Glomerular visceral epithelial cell (primary cell): ENCODE measurements around the gene MDFIC.

Source experiments
- DNase-seq: peaks from one replicate; pipeline ENCODE4 v3.0.0-alpha.2; 2016; ENCODE audit errors: extremely low spot score

The MDFIC gene

GRCh38 chr7:115040057-115040456 is 118.2 kb downstream of the MDFIC start:
- no peak for DNase-seq

DNA sequence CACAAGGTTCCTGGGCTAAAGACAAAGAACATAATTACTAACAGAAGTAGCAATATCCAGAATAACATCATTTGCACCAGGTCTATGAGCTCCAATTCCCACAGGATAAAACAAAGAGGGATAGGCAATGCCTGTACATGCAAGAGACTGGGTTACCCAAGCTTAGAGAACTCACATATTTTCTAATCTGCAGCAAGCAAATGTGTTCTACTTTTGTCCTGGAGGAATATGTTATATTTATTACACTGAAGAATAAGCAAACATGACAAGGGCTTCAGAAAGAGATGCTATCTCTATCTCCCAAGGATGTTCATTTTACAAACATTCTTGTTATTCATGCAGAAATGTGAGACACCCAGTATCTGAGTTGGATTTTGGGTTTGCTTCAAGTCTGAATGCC is 118.6 kb downstream of the MDFIC start:
- no peak for DNase-seq

DNA sequence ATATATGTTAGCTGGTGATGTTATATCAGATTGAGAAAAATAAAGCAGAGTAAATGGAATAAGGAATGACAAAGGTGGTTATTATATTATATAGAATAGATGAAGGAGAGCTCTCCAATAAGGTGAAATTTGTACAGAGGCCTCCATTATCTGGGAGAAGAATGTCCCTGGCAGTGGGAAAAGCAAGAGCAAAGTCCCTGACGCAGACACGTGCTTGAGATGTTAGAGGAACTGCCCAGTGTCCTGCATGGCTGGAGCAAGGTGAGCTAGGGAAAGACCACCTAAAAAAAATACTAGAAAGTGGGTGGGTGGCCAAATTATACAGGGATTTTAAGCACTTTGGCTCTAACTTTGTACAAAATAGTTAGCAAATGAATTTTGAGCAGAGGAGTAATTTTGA is 120.7 kb downstream of the MDFIC start:
- no peak for DNase-seq

DNA sequence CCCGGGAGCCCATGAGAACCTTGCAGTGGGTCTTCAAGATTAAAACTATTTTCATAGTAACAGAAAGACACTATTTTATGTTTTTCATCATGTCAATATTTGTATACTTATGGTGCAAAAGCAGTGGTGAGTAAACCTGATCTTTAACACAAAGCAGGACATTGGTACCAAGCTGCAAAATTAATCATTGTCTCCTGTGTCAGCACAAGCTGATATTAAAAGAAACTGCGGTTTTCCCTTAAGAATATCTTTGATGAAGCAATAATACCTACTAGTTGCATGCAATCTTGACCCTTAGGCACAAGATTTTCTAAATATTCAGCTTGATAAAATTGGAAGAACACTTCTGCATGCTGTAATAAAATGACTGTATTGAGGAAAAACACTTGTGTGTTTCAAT is 121.7 kb downstream of the MDFIC start:
- no peak for DNase-seq

- DNase-seq = no peak
These were observed 122.3 kb downstream of the MDFIC start for GRCh38 chr7:115044224-115044623.

DNA sequence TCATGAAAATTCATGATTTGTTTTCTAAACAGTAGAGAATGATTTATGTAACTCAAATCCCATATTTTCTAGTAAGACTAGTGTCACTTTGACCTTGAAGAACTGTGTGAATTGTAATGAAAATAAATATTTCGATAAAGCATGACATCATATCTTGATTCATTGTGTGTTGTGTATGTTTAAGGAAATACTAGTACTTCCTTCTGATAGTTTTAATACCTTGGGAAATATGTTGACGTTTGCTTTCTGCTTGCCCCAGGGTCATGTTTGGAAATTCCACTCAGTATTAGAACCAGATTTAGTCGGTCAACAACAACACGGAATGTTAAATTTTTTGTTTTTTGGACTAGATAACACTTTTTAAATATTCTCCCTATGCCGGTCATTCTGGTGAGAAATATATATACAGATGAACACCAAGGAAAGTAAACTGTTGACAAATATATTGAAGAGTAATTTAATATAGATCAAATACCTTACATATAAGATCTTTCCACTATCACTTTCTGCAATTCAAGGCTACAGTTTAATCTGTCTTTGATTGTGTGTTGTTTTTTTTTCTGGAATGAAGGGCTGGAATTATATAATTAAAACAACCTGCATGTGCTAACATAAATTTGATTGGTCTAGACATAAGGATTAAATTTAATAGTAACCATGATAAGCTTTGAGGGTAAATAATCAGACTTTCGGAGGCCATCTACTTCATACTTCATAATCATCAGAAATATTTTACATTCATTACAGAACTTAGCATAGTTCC is 126.2 kb downstream of the MDFIC start:
- no peak for DNase-seq

GRCh38 chr7:115052706-115053105 is 130.8 kb downstream of the MDFIC start:
- DNase-seq = no peak

DNA sequence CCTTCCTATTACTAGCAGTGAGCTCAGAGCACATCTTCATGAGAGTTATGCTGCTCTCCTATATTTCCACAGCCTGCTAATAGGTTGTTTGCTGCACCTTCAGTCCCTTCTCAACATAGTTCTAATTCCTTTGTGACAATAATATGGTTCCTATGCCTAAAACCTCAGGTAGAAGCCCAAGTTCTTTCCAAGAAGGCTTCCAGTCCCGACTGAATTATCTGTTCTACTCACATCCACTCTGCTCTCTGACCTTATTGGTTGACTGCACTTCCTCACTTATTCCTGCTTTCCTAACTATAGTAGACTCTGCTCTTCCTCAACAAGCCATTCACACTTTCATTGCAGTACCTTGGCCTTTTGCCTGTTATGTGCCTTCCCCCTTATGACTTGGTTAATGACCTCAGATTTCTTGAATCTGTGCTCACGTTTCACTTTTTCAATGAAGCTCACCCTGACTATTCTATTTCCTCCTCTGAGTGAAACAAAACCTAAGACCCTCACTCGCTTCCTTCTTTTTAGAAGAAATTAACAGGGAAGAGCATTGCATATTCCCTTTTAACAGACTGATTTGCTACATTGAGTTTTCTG is 132.7 kb downstream of the MDFIC start:
- DNase-seq = no peak

GRCh38 chr7:115056019-115056418 is 134.1 kb downstream of the MDFIC start:
- DNase-seq = no peak

DNA sequence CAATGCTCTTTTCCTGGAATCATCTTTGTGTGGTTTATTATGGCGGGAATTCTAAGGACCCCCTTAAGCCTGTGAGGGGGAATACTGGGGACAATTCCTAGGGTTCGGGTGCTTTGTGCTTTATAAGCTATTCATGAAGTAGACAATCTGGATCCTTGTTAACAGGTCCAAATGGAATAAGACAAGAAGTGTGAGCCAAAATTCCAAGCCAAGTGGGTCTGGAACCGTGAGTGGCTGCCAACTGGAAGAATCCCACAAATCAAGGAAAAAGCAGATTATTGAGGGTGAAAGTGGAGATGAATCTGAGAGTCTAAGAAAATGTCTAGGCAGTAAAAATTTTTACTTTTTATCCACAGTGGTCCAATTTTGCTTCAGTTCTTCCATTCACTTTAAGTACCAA is 136.8 kb downstream of the MDFIC start:
- DNase-seq = no peak

- DNase-seq = no peak
These were observed 137.4 kb downstream of the MDFIC start for GRCh38 chr7:115059321-115059720.

GRCh38 chr7:115060095-115060870 is 138.4 kb downstream of the MDFIC start:
- no peak for DNase-seq

- no peak for DNase-seq
These were observed 144.2 kb downstream of the MDFIC start for GRCh38 chr7:115066050-115066449.

GRCh38 chr7:115066634-115067033 is 144.7 kb downstream of the MDFIC start:
- no peak for DNase-seq

- no peak for DNase-seq
These were observed 146.3 kb downstream of the MDFIC start for GRCh38 chr7:115068220-115068619.
